NCI-H774 (cell line): ENCODE data around the gene PRKCD.

Source experiments
- DNase-seq: peaks from one replicate; lab custom pipeline; 2025; lab: John Stamatoyannopoulos, UW

Gene PRKCD

DNA sequence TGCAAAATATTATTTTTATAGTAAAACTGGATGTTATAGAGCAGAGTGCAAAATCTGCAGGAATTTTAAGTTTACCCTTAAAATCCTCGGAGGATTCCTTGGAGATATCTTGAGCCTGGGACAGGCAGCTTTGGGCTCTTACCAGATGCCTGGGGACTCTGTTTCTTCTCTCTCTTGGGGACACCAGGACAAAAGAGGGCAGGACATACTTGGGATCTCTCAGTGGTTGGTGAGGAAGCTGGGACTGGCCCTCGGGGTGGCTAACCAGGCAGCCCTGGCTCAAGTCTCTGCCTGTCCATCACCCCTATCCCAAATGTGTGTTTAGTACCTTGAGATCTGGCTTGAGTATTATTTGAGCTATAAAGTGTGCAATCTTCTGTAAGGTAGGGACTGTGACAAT lies 56.2 kb downstream of the PRKCD start:
- no peak for DNase-seq

DNA sequence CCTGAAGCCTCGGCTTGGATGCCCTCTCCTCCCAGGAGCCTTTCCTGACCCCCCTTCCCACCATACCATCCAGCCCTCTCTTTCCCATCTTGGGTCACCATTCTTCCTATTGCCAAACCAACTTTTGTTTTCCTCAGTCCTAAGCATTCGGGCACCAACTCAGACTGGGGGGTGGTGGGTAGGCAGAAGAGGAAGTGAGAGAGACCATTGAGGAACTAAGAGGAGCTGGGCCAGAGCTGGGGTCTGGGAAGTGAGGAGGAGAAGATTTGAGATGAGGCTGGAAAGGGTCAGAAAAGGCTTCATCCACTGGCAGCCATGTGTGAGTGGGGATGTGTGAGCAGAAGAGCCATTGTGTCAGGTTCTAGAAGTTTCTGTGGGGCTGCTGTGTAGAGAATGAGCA lies 57.1 kb downstream of the PRKCD start:
- no peak for DNase-seq

- DNase-seq: peak; percentile 40
Measured at GRCh38 chr3:53219895-53220483, 59.0 kb downstream of the PRKCD start.

DNA sequence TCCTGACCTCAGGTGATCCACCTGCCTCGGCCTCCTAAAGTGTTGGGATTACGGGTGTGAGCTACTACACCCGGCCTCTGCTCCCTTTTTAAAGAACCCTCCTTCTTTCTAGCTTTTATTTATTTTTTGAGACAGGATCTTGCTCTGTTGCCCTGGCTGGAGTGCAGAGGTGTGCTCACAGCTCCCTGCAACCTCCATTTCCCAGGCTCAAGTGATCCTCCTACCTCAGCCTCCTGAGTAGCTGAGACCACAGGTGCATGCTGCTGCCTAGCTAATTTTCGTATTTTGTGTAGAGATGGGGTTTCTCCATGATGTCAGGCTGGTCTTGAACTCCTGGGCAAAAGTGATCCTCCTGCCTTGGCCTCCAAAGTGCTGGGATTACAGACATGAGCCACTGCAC lies 60.3 kb downstream of the PRKCD start:
- DNase-seq: no peak

DNA sequence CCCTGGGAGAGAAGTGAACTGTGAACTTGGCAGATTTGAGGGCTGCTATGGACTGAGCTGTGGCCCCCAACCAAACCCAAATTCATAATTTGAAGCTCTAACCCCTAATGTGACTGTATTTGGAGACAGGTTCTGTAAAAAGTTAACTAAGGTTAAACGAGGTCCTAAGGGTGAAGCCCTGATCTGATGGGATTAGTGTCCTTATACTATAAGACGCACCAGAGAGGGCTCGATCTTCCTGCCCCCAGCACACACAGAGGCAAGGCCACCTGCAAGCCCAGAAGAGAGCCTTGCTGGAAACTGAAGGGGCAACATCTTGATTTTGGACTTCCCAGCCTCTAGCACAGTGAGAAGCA lies 60.8 kb downstream of the PRKCD start:
- no peak for DNase-seq

DNA sequence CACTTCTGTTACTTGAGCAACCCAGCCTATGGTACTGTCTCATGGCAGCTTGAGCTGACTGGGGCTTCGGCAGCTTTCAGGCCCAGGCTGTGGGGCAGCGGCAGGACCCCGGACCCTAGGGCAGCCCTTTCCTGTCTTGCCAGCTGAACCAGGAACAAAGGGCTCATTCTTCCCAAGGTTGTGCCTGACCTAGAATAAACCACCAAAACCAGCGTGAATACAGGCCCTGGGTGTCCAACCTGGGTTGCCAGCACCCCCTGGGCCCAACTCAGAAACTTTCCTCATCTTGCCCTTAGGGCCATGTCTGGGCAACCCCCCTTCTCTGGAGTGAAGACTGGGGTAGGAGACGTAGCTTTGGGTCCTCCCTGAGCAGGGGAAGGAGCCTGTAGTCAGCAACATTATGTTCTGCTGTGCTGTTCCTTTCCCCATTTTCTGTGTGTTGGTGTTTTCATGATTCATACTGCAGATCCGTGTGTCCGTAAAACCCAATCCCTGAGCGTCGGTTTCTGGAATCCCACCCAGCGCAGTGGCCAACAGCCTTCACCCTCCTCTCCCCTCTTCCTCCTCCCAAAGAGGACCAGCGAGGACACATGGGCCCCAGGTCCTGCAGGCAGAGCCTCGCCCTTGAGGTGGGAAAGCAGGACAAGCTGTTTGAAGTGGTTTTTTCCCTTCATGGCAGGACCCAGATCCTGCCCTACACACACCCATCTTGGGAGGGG lies 61.3 kb downstream of the PRKCD start:
- DNase-seq: no peak

GRCh38 chr3:53223025-53223424 lies 62.0 kb downstream of the PRKCD start:
- DNase-seq: no peak

GRCh38 chr3:53223541-53223966 lies 62.5 kb downstream of the PRKCD start:
- DNase-seq: no peak

GRCh38 chr3:53224026-53224425 lies 63.0 kb downstream of the PRKCD start:
- no peak for DNase-seq

DNA sequence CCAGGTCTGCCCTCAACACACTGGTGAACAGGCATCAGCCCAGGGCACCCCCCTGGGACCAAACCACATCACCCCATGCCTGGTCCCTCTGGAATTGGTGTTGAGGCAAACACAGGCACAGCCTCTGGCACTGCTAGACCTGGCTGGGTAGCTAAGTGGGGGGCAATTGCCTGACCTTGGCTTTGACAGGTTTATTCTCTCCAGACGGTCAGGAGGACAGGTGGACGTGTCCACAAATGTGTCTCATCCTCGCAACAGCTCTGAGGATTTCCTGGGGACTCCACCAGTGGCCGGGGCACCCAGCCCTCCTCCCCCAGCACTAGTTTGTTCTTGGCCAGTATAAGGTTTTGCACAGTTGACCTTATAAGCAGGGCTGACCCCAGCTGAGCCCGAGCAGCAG lies 63.5 kb downstream of the PRKCD start:
- no peak for DNase-seq

GRCh38 chr3:53225181-53225580 lies 64.2 kb downstream of the PRKCD start:
- no peak for DNase-seq

DNA sequence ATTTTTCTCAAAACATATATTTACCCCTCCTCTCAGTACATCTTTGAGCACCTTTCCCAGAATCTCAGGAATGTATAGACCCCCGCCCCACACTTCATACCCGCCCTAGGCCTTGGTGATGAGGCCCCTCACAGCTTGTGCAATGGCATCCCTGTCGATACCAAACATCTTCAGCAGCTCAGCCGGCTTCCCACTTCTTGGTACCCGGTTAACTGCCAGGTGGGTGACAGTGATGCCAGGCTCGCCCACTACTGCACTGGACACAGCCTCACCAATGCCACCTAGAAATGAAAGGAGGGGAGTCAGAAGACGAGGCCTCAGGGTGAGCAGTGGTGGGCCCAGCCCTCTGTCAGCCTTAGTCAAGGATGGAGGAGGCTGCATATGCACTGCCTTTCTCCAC lies 64.6 kb downstream of the PRKCD start:
- DNase-seq: no peak

DNA sequence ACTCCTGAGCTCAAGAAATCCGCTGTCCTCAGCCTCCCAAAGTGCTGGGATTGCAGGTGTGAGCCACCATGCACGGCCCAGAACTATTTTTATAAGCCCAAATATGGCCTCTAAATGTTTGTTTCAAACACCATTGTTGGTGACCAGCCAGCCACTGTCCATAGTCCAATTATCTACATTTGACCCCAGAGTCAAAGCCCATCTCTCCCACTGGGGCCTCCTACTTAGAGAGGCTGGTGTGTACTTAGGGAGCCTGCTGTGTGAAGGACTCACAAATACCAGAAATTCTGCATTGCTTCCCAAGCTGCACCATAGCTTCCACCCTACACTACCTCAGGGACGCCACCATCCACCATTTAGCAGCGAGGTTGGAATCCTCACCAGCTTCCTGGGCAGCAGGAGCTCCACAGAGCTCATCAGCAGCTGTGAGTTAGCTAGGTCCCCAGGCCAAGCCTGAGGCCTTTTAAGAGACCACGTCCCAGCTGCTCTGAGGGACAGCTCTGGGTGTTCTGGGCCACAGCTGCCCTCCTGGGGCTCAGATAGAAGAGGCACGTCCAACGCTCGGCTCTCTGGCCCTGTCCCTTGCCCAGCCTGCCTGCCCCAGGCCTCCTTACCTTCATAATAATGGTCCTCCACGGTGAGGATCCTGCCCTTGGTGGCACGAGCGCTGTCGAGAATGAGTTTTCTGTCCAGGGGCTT lies 65.3 kb downstream of the PRKCD start:
- DNase-seq: no peak

- no peak for DNase-seq
Measured at GRCh38 chr3:53226841-53227407, 65.9 kb downstream of the PRKCD start.

- no peak for DNase-seq
Measured at GRCh38 chr3:53227993-53228885, 67.2 kb downstream of the PRKCD start.

DNA sequence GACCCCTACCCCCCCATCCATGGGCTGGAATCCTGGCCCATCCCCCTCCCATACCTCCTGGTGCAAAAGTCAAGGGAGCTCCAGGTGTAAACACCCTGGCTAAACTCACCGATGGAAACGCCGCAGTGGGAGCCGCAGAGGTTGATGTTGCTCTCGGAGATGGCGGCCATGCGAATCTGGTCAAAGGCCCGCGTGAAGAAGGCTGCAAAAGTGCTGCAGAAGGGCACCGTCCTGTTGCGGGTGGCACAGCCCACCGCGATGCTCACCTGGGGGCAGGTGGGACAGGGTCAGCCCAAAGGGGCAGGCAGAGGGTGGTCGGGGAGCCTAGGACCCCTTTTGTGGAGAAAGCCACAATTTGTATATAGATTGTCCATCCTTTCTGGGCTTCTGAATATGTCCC lies 68.2 kb downstream of the PRKCD start:
- no peak for DNase-seq

GRCh38 chr3:53229606-53230005 lies 68.6 kb downstream of the PRKCD start:
- no peak for DNase-seq

- DNase-seq: no peak
Measured at GRCh38 chr3:53230041-53230621, 69.1 kb downstream of the PRKCD start.

DNA sequence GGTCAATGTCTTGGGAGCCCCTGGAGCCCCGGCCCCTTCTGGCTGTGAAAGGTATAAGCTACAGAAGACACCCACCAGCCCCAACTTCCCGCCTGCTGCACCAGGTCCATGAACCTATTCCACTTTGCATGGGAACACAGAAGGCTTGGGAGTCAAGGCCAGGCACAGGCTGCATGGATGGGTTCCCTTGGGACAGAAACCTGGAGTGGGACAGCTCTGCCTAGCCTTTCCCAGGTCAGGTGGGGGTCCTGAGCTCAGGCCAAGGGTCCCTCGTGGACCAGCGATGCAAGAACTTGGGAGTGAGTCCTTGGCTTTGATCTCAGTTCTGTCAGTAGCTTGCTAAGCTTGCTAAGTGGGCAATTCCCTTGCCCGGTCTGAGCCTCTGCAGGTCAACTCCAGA lies 69.8 kb downstream of the PRKCD start:
- no peak for DNase-seq

DNA sequence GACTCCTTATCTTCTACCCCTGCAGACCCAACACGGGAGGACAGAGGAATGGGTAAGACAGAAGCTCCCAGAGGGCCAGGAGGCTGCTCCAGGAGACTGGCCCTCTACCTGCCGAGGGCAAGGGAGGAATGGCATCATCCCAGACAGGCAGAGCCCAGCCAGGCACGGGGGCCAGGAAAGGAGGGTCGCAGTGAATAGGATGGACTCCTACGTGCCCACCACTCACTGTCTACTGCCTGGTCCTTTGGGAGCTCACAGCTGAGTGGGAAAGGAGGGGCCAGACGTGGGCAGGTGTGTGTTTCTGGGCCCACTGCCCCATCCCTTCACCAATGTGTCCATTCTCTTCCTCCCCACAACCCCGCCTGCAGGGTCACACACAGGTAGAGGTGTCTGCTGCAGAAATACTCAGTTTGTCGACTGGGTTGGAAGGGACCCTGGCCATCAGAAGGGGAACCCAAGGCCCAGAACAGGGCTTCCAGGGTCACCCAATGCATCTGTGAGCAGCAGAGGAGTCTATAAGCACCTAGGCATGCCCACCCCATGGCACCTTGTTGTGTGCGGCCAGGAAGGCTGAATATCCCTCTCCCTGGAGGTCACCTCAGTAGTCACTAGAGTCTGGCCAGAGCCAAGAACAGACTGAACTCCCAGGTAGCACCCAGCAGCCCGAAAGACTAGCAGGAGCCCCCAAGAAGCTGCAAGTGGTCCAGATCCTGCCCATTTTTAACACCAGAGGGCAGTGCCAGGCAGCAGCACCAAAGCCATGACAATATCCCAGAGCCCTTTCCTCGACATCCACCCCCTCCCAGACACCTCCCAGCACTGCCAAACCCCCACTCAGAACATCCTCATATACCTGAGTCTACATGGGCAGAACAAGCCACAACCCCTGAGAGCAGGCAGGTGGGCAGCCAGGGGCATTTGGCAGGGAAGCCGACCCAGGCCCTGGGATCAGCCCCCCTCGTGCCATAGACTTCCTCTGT lies 70.8 kb downstream of the PRKCD start:
- DNase-seq: no peak
